H1 (cell line): ENCODE measurements around the gene GPSM1. TPM values are rescaled to one million over a fixed set of nuclear protein-coding genes. Genes with fewer than 3 reads are reported as not detected.

Experiments
- ASH2L ChIP-seq: fragments of 200-600, 300-600 bp; sonication (generic); IDR thresholded peaks from one replicate; pipeline ENCODE4 v1.7.1; 2017; ENCODE audit warnings: low read length
- EGR1 ChIP-seq: IDR thresholded peaks from 2 replicates; pipeline ENCODE4 v1.6.1; 2011; ENCODE audit warnings: low read depth, low read length, borderline replicate concordance
- HDAC6 ChIP-seq: IDR thresholded peaks from one replicate; pipeline ENCODE4 v1.7.1; 2012; ENCODE audit warnings: low read depth, mild to moderate bottlenecking, inconsistent platforms, low read length, moderate library complexity
- NANOG ChIP-seq: IDR thresholded peaks from 2 replicates; pipeline ENCODE4 v1.6.1; 2011; ENCODE audit warnings: low read length, low read depth, mild to moderate bottlenecking, inconsistent platforms; ENCODE audit not compliant: insufficient read depth, poor library complexity, severe bottlenecking
- TAF7 ChIP-seq: optimal IDR thresholded peaks from 2 replicates; pipeline ENCODE3; 2011; ENCODE audit warnings: low read depth, mild to moderate bottlenecking, inconsistent platforms, low read length, moderate library complexity, borderline replicate concordance
- polyA plus RNA-seq, 7 experiments: library from polyadenylated mRNA; depleted of rRNA in 3 of 7; stranded (reverse) in 5 of 7; unstranded in 2 of 7; fragments of >200 nt in 5 of 7; fragments of 200-250 nt in 2 of 7; gene quantifications; 1 replicate in 5 of 7; 2 replicates in 1 of 7; 4 replicates in 1 of 7; pipeline versions ENCODE4 v1.2.1 to v1.2.3, GENCODE V29; 2011 to 2013; ENCODE audit warnings: missing spikeins in 2 of 7, mixed read lengths in 2 of 7
- total RNA-seq: library from RNA; stranded (reverse); fragmentation: NEBNext Ultra II Directional; extraction: Animal tissue kit (Norgen Biotek cat#: 25700); gene quantifications from 2 replicates; pipeline ENCODE4 v1.2.1, GENCODE V29; 2021
- TF ChIP-seq, protein P1 (sequence below): IDR thresholded peaks from 2 replicates; pipeline ENCODE4 v1.6.1; 2012; ENCODE audit warnings: inconsistent platforms

The GPSM1 gene
- total and polyA plus RNA-seq, 2 of the 8 experiments (the other 6 are each of a cell fraction or from before 2014, with no cell fraction given): 12.8 to 18.0 TPM

DNA sequence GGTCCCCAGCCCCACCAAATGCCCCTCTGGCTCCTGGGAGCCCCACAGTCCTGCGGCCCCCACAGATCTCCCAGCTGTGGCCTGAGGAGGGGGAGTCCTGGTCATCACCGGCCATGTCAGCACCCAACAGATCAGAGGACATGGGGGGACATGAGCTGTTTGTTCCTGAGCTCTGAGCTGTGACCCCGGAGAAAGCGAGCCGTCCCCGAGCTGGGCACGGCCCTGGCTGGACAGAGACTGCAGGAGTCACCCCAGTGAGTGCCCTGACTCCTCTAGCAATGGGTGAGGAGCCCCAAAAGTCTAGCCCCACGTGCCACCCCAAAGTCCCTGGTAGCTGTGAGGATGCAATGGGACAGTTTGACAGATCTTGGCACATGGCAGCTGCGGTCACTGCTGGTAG is 49.1 kb upstream of the GPSM1 start (continued):
- TF ChIP-seq, protein P1, sequence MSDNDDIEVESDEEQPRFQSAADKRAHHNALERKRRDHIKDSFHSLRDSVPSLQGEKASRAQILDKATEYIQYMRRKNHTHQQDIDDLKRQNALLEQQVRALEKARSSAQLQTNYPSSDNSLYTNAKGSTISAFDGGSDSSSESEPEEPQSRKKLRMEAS: no peak
- TF ChIP-seq ASH2L: no peak
- TF ChIP-seq TAF7: no peak
- TF ChIP-seq EGR1: no peak
- no peak for TF ChIP-seq NANOG
- TF ChIP-seq HDAC6: no peak
